SK-N-SH (cell line): ENCODE results near the gene LINS1. TPM values are rescaled to one million over a fixed set of nuclear protein-coding genes. Genes with fewer than 3 reads are reported as not detected.

Experiments
- CTCF ChIA-PET: fragments of 300-600, 350-600 bp; formaldehyde crosslinking; extraction: SDS; loops from one replicate; lab custom pipeline; 2021; lab: Yijun Ruan, JAX
- POLR2A ChIA-PET: fragments of 350-600 bp; sonication (Branson Sonifier 250); formaldehyde crosslinking; extraction: SDS; loops from one replicate; lab custom pipeline; 2020; ENCODE audit warnings: antibody characterized with exemption, inconsistent platforms; lab: Yijun Ruan, JAX
- DNase-seq: peaks from one replicate; pipeline ENCODE4 v3.0.0; 2012
- H2AFZ ChIP-seq: fragments of 200-600 bp; sonication (generic); 2 replicates; pipeline ENCODE4 v1.8.1; 2016; ENCODE audit warnings: antibody characterized with exemption, mild to moderate bottlenecking, low read depth
- H3F3A ChIP-seq: fragments of 200-600 bp; sonication (generic); replicated peaks from 2 replicates; pipeline ENCODE3; 2016; ENCODE audit warnings: antibody characterized with exemption, mild to moderate bottlenecking; ENCODE audit not compliant: insufficient read depth
- H3K27ac ChIP-seq, 2 experiments: fragments of 200-500 bp in 1 of 2; fragments of 200-600 bp in 1 of 2; sonication (Bioruptor generic) in 1 of 2; sonication (generic), shearing (Covaris generic) in 1 of 2; 2 replicates each; pipeline versions ENCODE4 v1.5.1 to v1.6.1; 2014 to 2016; ENCODE audit warnings: low read depth in 2 of 2, inconsistent platforms in 1 of 2, low read length in 1 of 2, mild to moderate bottlenecking in 1 of 2, mixed read lengths in 1 of 2
- H3K27me3 ChIP-seq: fragments of 200-600 bp; sonication (generic), shearing (Covaris generic); 2 replicates; pipeline ENCODE4 v1.6.1; 2016; ENCODE audit warnings: mixed run types; ENCODE audit not compliant: insufficient read depth
- H3K36me3 ChIP-seq, 2 experiments: fragments of 200-500 bp in 1 of 2; fragments of 200-600 bp in 1 of 2; sonication (Bioruptor generic) in 1 of 2; sonication (generic) in 1 of 2; replicated peaks in 1 of 2; 2 replicates each; pipeline versions ENCODE3 to v1.5.1; 2014 to 2016; ENCODE audit warnings: low read length in 1 of 2, mild to moderate bottlenecking in 1 of 2; ENCODE audit not compliant: insufficient read depth in 2 of 2, control insufficient read depth in 1 of 2
- H3K4me1 ChIP-seq, 2 experiments: fragments of 200-500 bp in 1 of 2; fragments of 200-600 bp in 1 of 2; sonication (Bioruptor generic) in 1 of 2; sonication (generic), shearing (Covaris generic) in 1 of 2; 2 replicates each; pipeline versions ENCODE4 v1.5.1 to v1.6.1; 2014 to 2016; ENCODE audit warnings: low read depth in 1 of 2, low read length in 1 of 2, mixed run types in 1 of 2; ENCODE audit not compliant: insufficient read depth in 2 of 2, control insufficient read depth in 1 of 2
- H3K4me2 ChIP-seq: fragments of 200-600 bp; sonication (generic), shearing (Covaris generic); 2 replicates; pipeline ENCODE4 v1.6.1; 2017; ENCODE audit warnings: mixed run types
- H3K4me3 ChIP-seq, 2 experiments: fragments of 200-500 bp in 1 of 2; fragments of 200-600 bp in 1 of 2; sonication (Bioruptor generic) in 1 of 2; sonication (generic), shearing (Covaris generic) in 1 of 2; 2 replicates each; pipeline versions ENCODE4 v1.5.1 to v1.8.1; 2014 to 2016; ENCODE audit warnings: low read depth in 2 of 2, inconsistent platforms in 1 of 2, low read length in 1 of 2, mild to moderate bottlenecking in 1 of 2, mixed read lengths in 1 of 2, moderate library complexity in 1 of 2
- H3K79me2 ChIP-seq: fragments of 200-600 bp; sonication (generic); 2 replicates; pipeline ENCODE4 v1.8.1; 2017; ENCODE audit warnings: mild to moderate bottlenecking; ENCODE audit not compliant: insufficient read depth
- H3K9ac ChIP-seq: fragments of 200-600 bp; sonication (generic); 2 replicates; pipeline ENCODE4 v1.6.1; 2017; ENCODE audit warnings: mixed run types
- H3K9me2 ChIP-seq: fragments of 200-600 bp; sonication (generic); 2 replicates; pipeline ENCODE4 v1.6.1; 2017; ENCODE audit warnings: mixed run types
- H3K9me3 ChIP-seq: fragments of 200-600 bp; sonication (generic); 2 replicates; pipeline ENCODE4 v1.6.1; 2017; ENCODE audit warnings: mixed run types, mild to moderate bottlenecking, moderate library complexity
- H4K20me1 ChIP-seq: fragments of 200-600 bp; sonication (generic); 2 replicates; pipeline ENCODE4 v1.6.1; 2017; ENCODE audit warnings: mild to moderate bottlenecking, mixed run types; ENCODE audit not compliant: insufficient read depth
- ELF1 ChIP-seq: IDR thresholded peaks from 2 replicates; pipeline ENCODE4 v1.4.0; 2012
- EP300 ChIP-seq, 2 experiments: IDR thresholded peaks; 2 replicates each; pipeline versions ENCODE4 v1.4.0 to v1.6.1; 2012; ENCODE audit warnings: borderline replicate concordance in 1 of 2, low read depth in 1 of 2, low read length in 1 of 2
- FOSL2 ChIP-seq: IDR thresholded peaks from 2 replicates; pipeline ENCODE4 v1.4.0; 2012; ENCODE audit warnings: low read depth, mild to moderate bottlenecking, moderate library complexity, borderline replicate concordance
- FOXJ3 ChIP-seq: sonication (generic); formaldehyde crosslinking; IDR thresholded peaks from 2 replicates; pipeline ENCODE4 v1.5.1; 2020; ENCODE audit warnings: mild to moderate bottlenecking, missing genetic modification reagents
- FOXM1 ChIP-seq: IDR thresholded peaks from 2 replicates; pipeline ENCODE4 v1.4.0; 2012; ENCODE audit warnings: low read depth, mild to moderate bottlenecking
- JUND ChIP-seq: IDR thresholded peaks from 2 replicates; pipeline ENCODE4 v1.4.0; 2012
- MXI1 ChIP-seq: IDR thresholded peaks from 2 replicates; pipeline ENCODE4 v1.6.1; 2012; ENCODE audit warnings: mild to moderate bottlenecking, low read depth, low read length, improper control_type of control experiment
- NFIC ChIP-seq: IDR thresholded peaks from 2 replicates; pipeline ENCODE4 v1.4.0; 2012; ENCODE audit warnings: borderline replicate concordance
- NRF1 ChIP-seq: IDR thresholded peaks from 2 replicates; pipeline ENCODE4 v1.6.1; 2012; ENCODE audit warnings: low read depth, mild to moderate bottlenecking, low read length
- RXRA ChIP-seq: IDR thresholded peaks from 2 replicates; pipeline ENCODE4 v1.4.0; 2012; ENCODE audit warnings: low read depth, mild to moderate bottlenecking, borderline replicate concordance
- SMC3 ChIP-seq: IDR thresholded peaks from 2 replicates; pipeline ENCODE4 v1.6.1; 2012; ENCODE audit warnings: low read depth, low read length, improper control_type of control experiment
- TAF1 ChIP-seq: IDR thresholded peaks from 2 replicates; pipeline ENCODE4 v1.6.1; 2012; ENCODE audit warnings: low read depth, mild to moderate bottlenecking, low read length, moderate library complexity, borderline replicate concordance
- TCF12 ChIP-seq: IDR thresholded peaks from 2 replicates; pipeline ENCODE4 v1.4.0; 2012
- YY1 ChIP-seq: IDR thresholded peaks from 2 replicates; pipeline ENCODE4 v1.4.0; 2012; ENCODE audit warnings: low read depth, mild to moderate bottlenecking
- WGBS: methylation state at CpG from one replicate; pipeline ENCODE4 v1.1.6; 2017; ENCODE audit warnings: low lambda C conversion rate; 5-methylcytosine and 5-hydroxymethylcytosine counted together
- polyA plus RNA-seq, 3 experiments: library from polyadenylated mRNA; depleted of rRNA; stranded (reverse); fragments of >200 nt; gene quantifications; 2 replicates each; pipeline ENCODE4 v1.2.3, GENCODE V29; 2012
- TF ChIP-seq, protein P1 (sequence below): IDR thresholded peaks from 2 replicates; pipeline ENCODE4 v1.4.0; 2012; ENCODE audit warnings: low read depth
- TF ChIP-seq, protein P2 (sequence below): IDR thresholded peaks from 2 replicates; pipeline ENCODE4 v1.4.0; 2012; ENCODE audit warnings: low read depth, borderline replicate concordance
- TF ChIP-seq, protein P3 (sequence below): fragments of 200-600 bp; sonication (generic); IDR thresholded peaks from 2 replicates; pipeline ENCODE4 v1.6.1; 2017; ENCODE audit warnings: antibody characterized with exemption, mild to moderate bottlenecking, moderate library complexity
- TF ChIP-seq, protein P4 (sequence below): fragments of 150-350 bp; IDR thresholded peaks from 2 replicates; pipeline ENCODE4 v1.6.1; 2016; ENCODE audit warnings: mild to moderate bottlenecking, low read depth, low read length

LINS1 gene
- polyA plus RNA-seq, 1 of the 3 experiments (the other 2 are of a cell fraction): 5.0 TPM

DNA sequence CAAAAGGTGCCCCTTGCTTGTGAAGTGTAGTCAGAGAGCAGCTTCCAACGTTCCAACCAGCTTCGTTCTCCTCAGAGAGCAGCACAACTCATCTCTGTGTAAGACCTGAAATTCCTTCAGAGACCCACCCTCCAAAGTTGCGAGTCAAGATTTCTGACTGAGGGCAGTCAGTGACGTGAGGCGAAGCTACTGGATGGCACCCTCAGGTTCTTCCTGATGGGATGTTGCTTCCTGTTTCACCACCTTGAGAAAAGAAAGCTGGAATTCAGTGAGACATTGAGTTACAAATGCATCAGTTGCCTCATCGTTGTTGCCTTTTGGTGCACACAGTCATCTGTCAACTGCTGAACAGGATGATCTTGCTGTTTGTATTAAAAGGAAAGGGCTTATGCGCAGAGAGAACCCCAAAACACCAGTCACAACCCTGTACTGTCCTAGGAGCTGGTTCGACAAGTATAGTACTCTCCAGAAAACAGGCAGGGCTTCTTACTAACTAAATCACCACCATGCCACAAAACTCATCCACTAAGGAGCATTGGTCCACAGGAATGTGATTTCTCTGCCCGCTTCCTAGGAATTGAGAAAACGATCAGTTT, 73.1 kb downstream of the LINS1 start, which contains the start of gene CERS3:
Gene CERS3, minus strand, starts transcription at position 118 of the 596 bp plus-strand sequence. CDS start 27,101 bp downstream, outside the sequence.
- 29% methylated on average over 10 of the region's 10 CpGs for WGBS
- Histone ChIP-seq H3K4me3 (no peak within 1 kb of the TSS), H3K36me3 (no peaks in the 10 kb centered on the region), H3F3A (no peaks in the 10 kb centered on the region), H3K4me1 (no peaks in the 10 kb centered on the region)
- TF ChIP-seq TCF12 (no peak), JUND (no peak), MXI1 (no peak), FOXJ3 (no peak), RXRA (no peak), TAF1 (no peak), NRF1 (no peak)
- TF ChIP-seq, protein P1, sequence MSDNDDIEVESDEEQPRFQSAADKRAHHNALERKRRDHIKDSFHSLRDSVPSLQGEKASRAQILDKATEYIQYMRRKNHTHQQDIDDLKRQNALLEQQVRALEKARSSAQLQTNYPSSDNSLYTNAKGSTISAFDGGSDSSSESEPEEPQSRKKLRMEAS: no peak
- TF ChIP-seq, protein P2, sequence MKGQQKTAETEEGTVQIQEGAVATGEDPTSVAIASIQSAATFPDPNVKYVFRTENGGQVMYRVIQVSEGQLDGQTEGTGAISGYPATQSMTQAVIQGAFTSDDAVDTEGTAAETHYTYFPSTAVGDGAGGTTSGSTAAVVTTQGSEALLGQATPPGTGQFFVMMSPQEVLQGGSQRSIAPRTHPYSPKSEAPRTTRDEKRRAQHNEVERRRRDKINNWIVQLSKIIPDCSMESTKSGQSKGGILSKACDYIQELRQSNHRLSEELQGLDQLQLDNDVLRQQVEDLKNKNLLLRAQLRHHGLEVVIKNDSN: no peak
- TF ChIP-seq, all 33 proteins: peak for 0
- no peaks in the 10 kb centered on the region for H3K27me3 ChIP-seq
- no peak within 1 kb of the TSS for H3K4me2 ChIP-seq
- no peak for DNase-seq
- no peaks in the 10 kb centered on the region for H4K20me1 ChIP-seq
- CTCF ChIA-PET: interaction anchor here (1.0 kb wide), 1 partner anchor 44 kb away, joined by 5 read pairs; no protein-coding TSS in a partner anchor
- POLR2A ChIA-PET: no interaction called here
- no peak within 1 kb of the TSS for H3K27ac ChIP-seq
- H3K9ac ChIP-seq: no peak within 1 kb of the TSS
- H3K9me2 ChIP-seq: no peaks in the 10 kb centered on the region
- no peaks in the 10 kb centered on the region for H3K79me2 ChIP-seq
- H3K9me3 ChIP-seq: no peaks in the 10 kb centered on the region
- H2AFZ ChIP-seq: no peak within 1 kb of the TSS

DNA sequence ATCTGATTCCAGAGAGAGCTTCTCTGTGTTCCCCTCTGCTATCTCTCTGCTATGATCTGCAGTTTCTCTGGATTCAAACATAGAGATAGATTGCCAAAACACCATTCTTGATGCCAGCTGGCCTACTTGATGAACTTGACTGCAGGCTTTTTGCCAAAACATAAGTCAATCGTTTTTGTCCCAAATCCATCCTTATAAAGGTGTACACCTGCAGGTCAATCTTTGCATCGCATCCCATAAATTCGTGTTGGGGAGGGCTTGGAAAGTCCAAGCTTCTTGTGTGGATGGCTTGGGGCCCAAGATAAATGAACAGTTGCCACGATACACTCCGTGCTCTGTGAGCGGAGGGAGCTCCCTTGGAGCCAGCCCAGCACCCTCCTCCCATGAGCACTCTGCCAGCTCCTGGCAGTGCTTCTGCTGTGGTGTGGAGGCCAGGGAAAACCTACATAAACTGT, 75.9 kb downstream of the LINS1 start:
- WGBS: 32% methylated on average over 6 of the region's 6 CpGs
- Histone ChIP-seq H3K4me1 (no peaks in the 10 kb centered on the region), H3K4me3 (no peak overlapping the region), H4K20me1 (no peaks in the 10 kb centered on the region), H3K27ac (no peak overlapping the region), H3K9me3 (no peaks in the 10 kb centered on the region), H3F3A (no peaks in the 10 kb centered on the region), H3K79me2 (no peaks in the 10 kb centered on the region), H3K9me2 (no peaks in the 10 kb centered on the region), H3K9ac (no peak overlapping the region), H3K27me3 (no peaks in the 10 kb centered on the region), H2AFZ (no peak overlapping the region), H3K4me2 (no peak overlapping the region), H3K36me3 (no peaks in the 10 kb centered on the region)
- TF ChIP-seq FOXJ3 (no peak), SMC3 (no peak), FOSL2 (no peak), TCF12 (no peak), ELF1 (no peak), FOXM1 (no peak), YY1 (no peak), EP300 (IDR thresholded peaks at IDR 0.05; ENCODE audit: borderline replicate concordance in 1 of 2, low read depth in 1 of 2, low read length in 1 of 2) (no peak), RXRA (no peak), NFIC (no peak)
- TF ChIP-seq, protein P3, sequence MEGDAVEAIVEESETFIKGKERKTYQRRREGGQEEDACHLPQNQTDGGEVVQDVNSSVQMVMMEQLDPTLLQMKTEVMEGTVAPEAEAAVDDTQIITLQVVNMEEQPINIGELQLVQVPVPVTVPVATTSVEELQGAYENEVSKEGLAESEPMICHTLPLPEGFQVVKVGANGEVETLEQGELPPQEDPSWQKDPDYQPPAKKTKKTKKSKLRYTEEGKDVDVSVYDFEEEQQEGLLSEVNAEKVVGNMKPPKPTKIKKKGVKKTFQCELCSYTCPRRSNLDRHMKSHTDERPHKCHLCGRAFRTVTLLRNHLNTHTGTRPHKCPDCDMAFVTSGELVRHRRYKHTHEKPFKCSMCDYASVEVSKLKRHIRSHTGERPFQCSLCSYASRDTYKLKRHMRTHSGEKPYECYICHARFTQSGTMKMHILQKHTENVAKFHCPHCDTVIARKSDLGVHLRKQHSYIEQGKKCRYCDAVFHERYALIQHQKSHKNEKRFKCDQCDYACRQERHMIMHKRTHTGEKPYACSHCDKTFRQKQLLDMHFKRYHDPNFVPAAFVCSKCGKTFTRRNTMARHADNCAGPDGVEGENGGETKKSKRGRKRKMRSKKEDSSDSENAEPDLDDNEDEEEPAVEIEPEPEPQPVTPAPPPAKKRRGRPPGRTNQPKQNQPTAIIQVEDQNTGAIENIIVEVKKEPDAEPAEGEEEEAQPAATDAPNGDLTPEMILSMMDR: no peak
- TF ChIP-seq, protein P4, sequence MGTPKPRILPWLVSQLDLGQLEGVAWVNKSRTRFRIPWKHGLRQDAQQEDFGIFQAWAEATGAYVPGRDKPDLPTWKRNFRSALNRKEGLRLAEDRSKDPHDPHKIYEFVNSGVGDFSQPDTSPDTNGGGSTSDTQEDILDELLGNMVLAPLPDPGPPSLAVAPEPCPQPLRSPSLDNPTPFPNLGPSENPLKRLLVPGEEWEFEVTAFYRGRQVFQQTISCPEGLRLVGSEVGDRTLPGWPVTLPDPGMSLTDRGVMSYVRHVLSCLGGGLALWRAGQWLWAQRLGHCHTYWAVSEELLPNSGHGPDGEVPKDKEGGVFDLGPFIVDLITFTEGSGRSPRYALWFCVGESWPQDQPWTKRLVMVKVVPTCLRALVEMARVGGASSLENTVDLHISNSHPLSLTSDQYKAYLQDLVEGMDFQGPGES: no peak
- TF ChIP-seq, protein P2: no peak
- CTCF ChIA-PET: interaction anchor here (1.2 to 2.5 kb wide), 2 partner anchors 18 to 177 kb away, joined by 3 to 11 read pairs; no protein-coding TSS in a partner anchor
- no peak for DNase-seq
- POLR2A ChIA-PET: no interaction called here
